ENCODE measurements around the gene SMR3A.

SMR3A gene

GRCh38 chr4:70397580-70397979 is 37.0 kb downstream of the SMR3A start, which contains the start of gene OPRPN:
TSS of gene OPRPN (plus strand) at chr4:70397940. CDS start at chr4:70399286, 1,346 bp downstream.
- Histone ChIP-seq H3K9me3 (ENCODE audit: control insufficient read depth, insufficient read depth, low read length) (0 out of 2 replicates have a peak, but pooled peaks cover 3% of the 10 kb centered on the region), H3K27ac (ENCODE audit: low read depth, low read length) (no peak within 1 kb of the TSS), H3K9me2 (replicated peaks; ENCODE audit: control insufficient read depth, low read length) (no peaks in the 10 kb centered on the region), H3K79me2 (ENCODE audit: control insufficient read depth, low read length) (no peaks in the 10 kb centered on the region), H3K4me1 (ENCODE audit: control insufficient read depth, low read length) (peaks cover 54% of the 10 kb centered on the region), H3F3A (ENCODE audit: control insufficient read depth, insufficient read depth) (peaks cover 7% of the 10 kb centered on the region), H3K27me3 (ENCODE audit: control insufficient read depth, low read length) (no peaks in the 10 kb centered on the region), H3K4me3 (ENCODE audit: low read length) (no peak within 1 kb of the TSS), H3K4me2 (ENCODE audit: low read length) (no peak within 1 kb of the TSS), H4K20me1 (ENCODE audit: control insufficient read depth, insufficient read depth, low read depth, low read length) (no peaks in the 10 kb centered on the region), H3K36me3 (ENCODE audit: control insufficient read depth, low read length) (0 out of 2 replicates have a peak, but pooled peaks cover 3% of the 10 kb centered on the region)
- TF ChIP-seq EZH2phosphoT487 (IDR thresholded peaks at IDR 0.05; ENCODE audit: borderline replicate concordance, low read length): no peak
- TF ChIP-seq, protein P1, sequence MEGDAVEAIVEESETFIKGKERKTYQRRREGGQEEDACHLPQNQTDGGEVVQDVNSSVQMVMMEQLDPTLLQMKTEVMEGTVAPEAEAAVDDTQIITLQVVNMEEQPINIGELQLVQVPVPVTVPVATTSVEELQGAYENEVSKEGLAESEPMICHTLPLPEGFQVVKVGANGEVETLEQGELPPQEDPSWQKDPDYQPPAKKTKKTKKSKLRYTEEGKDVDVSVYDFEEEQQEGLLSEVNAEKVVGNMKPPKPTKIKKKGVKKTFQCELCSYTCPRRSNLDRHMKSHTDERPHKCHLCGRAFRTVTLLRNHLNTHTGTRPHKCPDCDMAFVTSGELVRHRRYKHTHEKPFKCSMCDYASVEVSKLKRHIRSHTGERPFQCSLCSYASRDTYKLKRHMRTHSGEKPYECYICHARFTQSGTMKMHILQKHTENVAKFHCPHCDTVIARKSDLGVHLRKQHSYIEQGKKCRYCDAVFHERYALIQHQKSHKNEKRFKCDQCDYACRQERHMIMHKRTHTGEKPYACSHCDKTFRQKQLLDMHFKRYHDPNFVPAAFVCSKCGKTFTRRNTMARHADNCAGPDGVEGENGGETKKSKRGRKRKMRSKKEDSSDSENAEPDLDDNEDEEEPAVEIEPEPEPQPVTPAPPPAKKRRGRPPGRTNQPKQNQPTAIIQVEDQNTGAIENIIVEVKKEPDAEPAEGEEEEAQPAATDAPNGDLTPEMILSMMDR (IDR thresholded peaks at IDR 0.05; ENCODE audit: low read depth, low read length, poor library complexity, severe bottlenecking): no peak

DNA sequence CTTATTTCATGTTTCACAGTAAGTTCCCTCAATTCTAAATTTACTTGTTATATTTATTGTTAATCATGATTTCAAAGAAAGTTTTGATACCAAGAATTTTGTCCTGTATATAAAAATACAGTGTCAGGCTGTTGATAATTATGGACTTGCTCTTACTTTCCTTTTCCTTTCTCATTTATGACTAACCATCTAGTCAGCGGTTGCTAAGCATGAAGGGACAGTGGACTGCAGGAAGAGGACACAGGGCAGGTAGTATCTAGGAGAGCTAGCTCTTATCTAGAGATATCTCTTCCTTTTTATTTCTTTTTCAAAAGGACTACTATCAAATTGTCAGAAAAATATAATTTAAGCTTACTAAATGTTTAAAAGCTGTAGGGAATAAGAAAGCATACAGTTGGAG is 38.8 kb downstream of the SMR3A start:
- Histone ChIP-seq H3K4me1 (ENCODE audit: control insufficient read depth, low read length) (peaks cover 43% of the 10 kb centered on the region), H3K36me3 (ENCODE audit: control insufficient read depth, low read length) (0 out of 2 replicates have a peak, but pooled peaks cover 3% of the 10 kb centered on the region), H3K27me3 (ENCODE audit: control insufficient read depth, low read length) (no peaks in the 10 kb centered on the region), H3K27ac (ENCODE audit: low read depth, low read length) (no peak overlapping the region), H3F3A (ENCODE audit: control insufficient read depth, insufficient read depth) (no peaks in the 10 kb centered on the region), H3K9me2 (replicated peaks; ENCODE audit: control insufficient read depth, low read length) (no peaks in the 10 kb centered on the region), H3K4me3 (ENCODE audit: low read length) (no peak overlapping the region), H3K9me3 (ENCODE audit: control insufficient read depth, insufficient read depth, low read length) (0 out of 2 replicates have a peak, but pooled peaks cover 3% of the 10 kb centered on the region), H4K20me1 (ENCODE audit: control insufficient read depth, insufficient read depth, low read depth, low read length) (no peaks in the 10 kb centered on the region), H3K79me2 (ENCODE audit: control insufficient read depth, low read length) (no peaks in the 10 kb centered on the region), H3K4me2 (ENCODE audit: low read length) (no peak overlapping the region)
- TF ChIP-seq EZH2phosphoT487 (IDR thresholded peaks at IDR 0.05; ENCODE audit: borderline replicate concordance, low read length): no peak
- TF ChIP-seq, protein P1 (IDR thresholded peaks at IDR 0.05; ENCODE audit: low read depth, low read length, poor library complexity, severe bottlenecking): no peak

GRCh38 chr4:70402762-70403161 is 42.2 kb downstream of the SMR3A start:
- no peak overlapping the region for H3K4me3 ChIP-seq (ENCODE audit: low read length)
- TF ChIP-seq EZH2phosphoT487 (IDR thresholded peaks at IDR 0.05; ENCODE audit: borderline replicate concordance, low read length): no peak
- TF ChIP-seq, protein P1 (IDR thresholded peaks at IDR 0.05; ENCODE audit: low read depth, low read length, poor library complexity, severe bottlenecking): no peak

More at GRCh38 chr4:70402762-70403161, 42.2 kb downstream of the SMR3A start:
- Histone ChIP-seq H3K79me2 (ENCODE audit: control insufficient read depth, low read length) (no peaks in the 10 kb centered on the region), H3K27ac (ENCODE audit: low read depth, low read length) (no peak overlapping the region), H3K4me1 (ENCODE audit: control insufficient read depth, low read length) (peaks cover 44% of the 10 kb centered on the region), H3K27me3 (ENCODE audit: control insufficient read depth, low read length) (no peaks in the 10 kb centered on the region), H3F3A (ENCODE audit: control insufficient read depth, insufficient read depth) (no peaks in the 10 kb centered on the region), H3K9me3 (ENCODE audit: control insufficient read depth, insufficient read depth, low read length) (0 out of 2 replicates have a peak, but pooled peaks cover 3% of the 10 kb centered on the region), H3K36me3 (ENCODE audit: control insufficient read depth, low read length) (peaks cover 5% of the 10 kb centered on the region; the same call in 1 of the 2 replicates), H3K9me2 (replicated peaks; ENCODE audit: control insufficient read depth, low read length) (no peaks in the 10 kb centered on the region), H3K4me2 (ENCODE audit: low read length) (no peak overlapping the region), H4K20me1 (ENCODE audit: control insufficient read depth, insufficient read depth, low read depth, low read length) (no peaks in the 10 kb centered on the region)
